ENCODE results near the gene ABTB2.
A peak's percentile ranks its signal among the peaks of the same experiment; 100 is the strongest.

The ABTB2 gene

GRCh38 chr11:34149274-34149673 lies 208.5 kb downstream of the ABTB2 start:
- TF ChIP-seq, protein P1, sequence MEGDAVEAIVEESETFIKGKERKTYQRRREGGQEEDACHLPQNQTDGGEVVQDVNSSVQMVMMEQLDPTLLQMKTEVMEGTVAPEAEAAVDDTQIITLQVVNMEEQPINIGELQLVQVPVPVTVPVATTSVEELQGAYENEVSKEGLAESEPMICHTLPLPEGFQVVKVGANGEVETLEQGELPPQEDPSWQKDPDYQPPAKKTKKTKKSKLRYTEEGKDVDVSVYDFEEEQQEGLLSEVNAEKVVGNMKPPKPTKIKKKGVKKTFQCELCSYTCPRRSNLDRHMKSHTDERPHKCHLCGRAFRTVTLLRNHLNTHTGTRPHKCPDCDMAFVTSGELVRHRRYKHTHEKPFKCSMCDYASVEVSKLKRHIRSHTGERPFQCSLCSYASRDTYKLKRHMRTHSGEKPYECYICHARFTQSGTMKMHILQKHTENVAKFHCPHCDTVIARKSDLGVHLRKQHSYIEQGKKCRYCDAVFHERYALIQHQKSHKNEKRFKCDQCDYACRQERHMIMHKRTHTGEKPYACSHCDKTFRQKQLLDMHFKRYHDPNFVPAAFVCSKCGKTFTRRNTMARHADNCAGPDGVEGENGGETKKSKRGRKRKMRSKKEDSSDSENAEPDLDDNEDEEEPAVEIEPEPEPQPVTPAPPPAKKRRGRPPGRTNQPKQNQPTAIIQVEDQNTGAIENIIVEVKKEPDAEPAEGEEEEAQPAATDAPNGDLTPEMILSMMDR (IDR thresholded peaks at IDR 0.05; ENCODE audit: extremely low read depth, missing control alignments) = no peak
- no peak for DNase-seq (ENCODE audit: low spot score)

DNA sequence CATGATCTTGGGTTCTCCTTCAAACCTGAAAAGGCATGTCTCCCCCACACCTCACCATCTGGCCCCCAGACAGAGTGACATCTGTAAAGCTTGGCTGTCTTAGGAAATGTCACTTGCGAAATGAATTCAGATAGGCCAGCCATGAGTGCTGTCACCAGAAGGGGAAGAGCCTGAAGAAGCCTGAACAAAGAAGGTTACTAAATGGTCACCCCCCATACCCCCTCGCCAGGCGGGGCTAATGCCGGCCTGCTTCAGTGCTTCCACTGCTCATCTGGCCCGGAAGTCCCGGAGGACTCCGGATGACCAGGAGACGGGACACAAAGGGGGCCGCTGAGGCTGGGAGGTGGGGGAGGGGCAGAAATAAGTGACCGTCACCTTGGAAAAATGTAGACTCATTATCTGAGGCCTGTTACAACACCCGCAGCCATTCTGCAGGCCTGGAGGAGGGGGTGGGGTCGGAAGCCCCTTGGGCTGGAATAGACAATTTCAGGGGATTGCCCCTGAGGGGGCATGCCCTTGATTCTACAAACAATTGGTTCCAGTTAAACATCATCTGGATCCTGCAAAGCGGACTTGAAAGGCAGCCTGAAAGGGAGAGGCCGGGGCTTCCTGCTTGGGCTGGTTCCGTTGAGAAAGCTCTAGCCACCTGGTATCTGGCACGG lies 209.2 kb downstream of the ABTB2 start:
- DNase-seq (ENCODE audit: low spot score) = no peak
- TF ChIP-seq, protein P1 (IDR thresholded peaks at IDR 0.05; ENCODE audit: extremely low read depth, missing control alignments) = no peak

DNA sequence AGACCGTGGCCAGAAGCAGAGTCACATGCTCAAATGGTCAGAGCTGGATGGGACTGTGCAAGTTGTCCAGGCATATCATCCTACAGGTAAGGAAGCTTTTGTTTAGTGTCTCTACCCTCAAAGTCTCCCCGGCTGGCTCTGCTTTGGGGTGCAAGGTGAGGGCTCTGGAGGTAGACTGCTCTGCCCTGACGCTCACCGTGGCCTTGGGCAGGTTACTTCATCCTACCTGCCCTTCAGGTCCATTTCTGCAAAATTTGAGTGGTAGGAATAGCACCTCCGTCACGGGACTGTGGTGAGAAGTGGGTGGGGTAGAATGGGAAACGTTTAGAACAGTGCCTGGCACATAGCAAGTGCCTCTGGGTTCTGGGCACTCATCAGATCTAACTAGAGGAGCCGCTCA lies 210.2 kb downstream of the ABTB2 start:
- TF ChIP-seq, protein P1 (IDR thresholded peaks at IDR 0.05; ENCODE audit: extremely low read depth, missing control alignments) = no peak

GRCh38 chr11:34146866-34147265 lies 210.9 kb downstream of the ABTB2 start:
- TF ChIP-seq, protein P1 (IDR thresholded peaks at IDR 0.05; ENCODE audit: extremely low read depth, missing control alignments) = no peak
- no peak for DNase-seq (ENCODE audit: low spot score)

More for the DNA sequence above, 210.2 kb downstream of the ABTB2 start:
- no peak for DNase-seq (ENCODE audit: low spot score)

- DNase-seq (ENCODE audit: low spot score) = no peak
- TF ChIP-seq, protein P1 (IDR thresholded peaks at IDR 0.05; ENCODE audit: extremely low read depth, missing control alignments) = no peak
Measured at GRCh38 chr11:34146411-34146810, 211.4 kb downstream of the ABTB2 start.

DNA sequence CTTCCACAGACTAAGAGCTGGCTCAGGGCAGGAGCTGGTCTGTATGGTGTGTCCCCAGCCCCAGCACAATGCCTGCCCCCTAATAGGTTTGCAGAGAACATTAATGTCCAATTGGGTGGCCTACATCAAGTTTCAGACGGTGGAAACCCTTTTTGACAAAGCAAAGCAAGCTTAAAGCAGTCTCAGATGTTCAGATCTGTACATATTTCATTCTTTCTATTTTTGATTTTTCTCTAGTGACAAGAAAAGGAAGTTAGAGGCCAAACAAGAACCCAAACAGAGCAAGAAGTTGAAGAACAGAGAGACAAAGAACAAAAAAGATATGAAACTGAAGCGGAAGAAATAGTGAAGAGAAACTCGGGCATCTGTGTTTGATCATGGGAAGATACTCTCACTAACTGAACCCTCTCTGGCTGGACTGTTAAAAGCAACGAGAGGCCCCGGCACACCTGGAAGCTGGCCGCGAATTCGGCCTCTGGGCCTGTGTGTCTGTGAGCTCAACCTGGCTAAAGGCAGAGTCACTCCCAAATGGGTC lies 211.9 kb downstream of the ABTB2 start:
- peak; percentile 63 for DNase-seq (ENCODE audit: low spot score)
- TF ChIP-seq, protein P1 (IDR thresholded peaks at IDR 0.05; ENCODE audit: extremely low read depth, missing control alignments) = no peak

- TF ChIP-seq, protein P1 (IDR thresholded peaks at IDR 0.05; ENCODE audit: extremely low read depth, missing control alignments) = no peak
- peak; percentile 74 for DNase-seq (ENCODE audit: low spot score)
Measured at GRCh38 chr11:34145073-34145472, 212.7 kb downstream of the ABTB2 start.

All from GM20000 (cell line).